HepG2 (cell line): Measurements from ENCODE around the gene TMEM176A. TPM values are rescaled to one million over a fixed set of nuclear protein-coding genes. Genes with fewer than 3 reads are reported as not detected.
"Not testable (repeated sequence)": the region's sequence is repeated elsewhere in the genome, so short reads cannot be mapped to it uniquely, and the experiment has no call there.

Experiments
- ATAC-seq: fragments of 200-7000 bp; cut with Tn5 transposase; 3 replicates; pipeline ENCODE4 v1.9.1; 2020; ENCODE audit warnings: mild to moderate bottlenecking, moderate library complexity
- BruUV-seq: library from RNA; stranded (reverse); fragments of 400-500 nt; replicated peaks from 2 replicates; lab custom pipeline; 2021; lab: Mats Ljungman, UMichigan
- CTCF ChIA-PET: fragments of 300-600 bp; formaldehyde crosslinking; extraction: SDS; loops from one replicate; lab custom pipeline; 2021; ENCODE audit warnings: low total read pairs, inconsistent platforms, low intra/inter-chr PET ratio; lab: Yijun Ruan, JAX
- POLR2A ChIA-PET: fragments of 350-600 bp; sonication (Branson Sonifier 250); formaldehyde crosslinking; loops from one replicate; lab custom pipeline; 2020; ENCODE audit warnings: antibody characterized with exemption, inconsistent platforms; lab: Yijun Ruan, JAX
- DNase-seq: peaks from one replicate; pipeline ENCODE4 v3.0.0-alpha.2; 2015; ENCODE audit warnings: low spot score
- FAIRE-seq: peaks from 3 replicates; lab custom pipeline; 2011; peaks lifted over from hg19 to GRCh38; lab: Jason Lieb, UNC
- H2AFZ ChIP-seq: one replicate; pipeline ENCODE4 v1.6.1; 2011; ENCODE audit warnings: low read length, inconsistent platforms
- H3K27ac ChIP-seq: fragments of 300-600 bp; 3 replicates; pipeline ENCODE4 v1.8.0; 2011; ENCODE audit warnings: mixed run types, mild to moderate bottlenecking, mixed read lengths, low read length, inconsistent platforms; ENCODE audit not compliant: insufficient read depth; ENCODE audit errors: extremely low read length
- H3K27me3 ChIP-seq, 2 experiments: fragments of 200-600 bp in 1 of 2; 2 replicates in 1 of 2; 3 replicates in 1 of 2; pipeline versions ENCODE4 v1.6.0 to v1.8.0; 2011; ENCODE audit warnings: low read length in 2 of 2, mild to moderate bottlenecking in 2 of 2, moderate library complexity in 2 of 2, inconsistent platforms in 1 of 2; ENCODE audit not compliant: insufficient read depth in 2 of 2, control insufficient read depth in 1 of 2
- H3K36me3 ChIP-seq, 2 experiments: fragments of 200-600 bp in 1 of 2; replicated peaks in 1 of 2; 2 replicates in 1 of 2; 3 replicates in 1 of 2; pipeline versions ENCODE4 v1.5.1 to v1.8.0; 2011; ENCODE audit warnings: low read length in 2 of 2, inconsistent platforms in 1 of 2; ENCODE audit not compliant: insufficient read depth in 2 of 2, control insufficient read depth in 1 of 2
- H3K4me1 ChIP-seq: 2 replicates; pipeline ENCODE4 v1.5.1; 2012; ENCODE audit warnings: low read length, inconsistent platforms; ENCODE audit not compliant: insufficient read depth
- H3K4me2 ChIP-seq: 2 replicates; pipeline ENCODE4 v1.6.0; 2011; ENCODE audit warnings: low read depth, low read length, inconsistent platforms
- H3K4me3 ChIP-seq, 3 experiments: fragments of 200-600 bp in 1 of 3; sonication (generic), shearing (Covaris generic) in 1 of 3; replicated peaks in 1 of 3; 2 replicates each; pipeline ENCODE4 v1.5.1; 2011 to 2016; ENCODE audit warnings: low read length in 3 of 3, inconsistent platforms in 2 of 3, low read depth in 2 of 3, mild to moderate bottlenecking in 2 of 3, control low read depth in 1 of 3, mixed read lengths in 1 of 3; ENCODE audit not compliant: insufficient read depth in 1 of 3
- H3K79me2 ChIP-seq: one replicate; pipeline ENCODE4 v1.6.1; 2011; ENCODE audit warnings: low read length, inconsistent platforms; ENCODE audit not compliant: insufficient read depth
- H3K9ac ChIP-seq: 2 replicates; pipeline ENCODE4 v1.6.0; 2011; ENCODE audit warnings: mild to moderate bottlenecking, low read depth, low read length, inconsistent platforms; ENCODE audit not compliant: insufficient read depth
- H3K9me3 ChIP-seq: 2 replicates; pipeline ENCODE4 v1.5.1; 2012; ENCODE audit warnings: mild to moderate bottlenecking, low read length
- H4K20me1 ChIP-seq: 2 replicates; pipeline ENCODE4 v1.6.0; 2011; ENCODE audit warnings: inconsistent platforms, mild to moderate bottlenecking, low read length, moderate library complexity; ENCODE audit not compliant: insufficient read depth
- FOXP1 ChIP-seq, 2 experiments: fragments of 450-650 bp in 1 of 2; IDR thresholded peaks; 2 replicates each; pipeline ENCODE4 v1.6.1; 2017 to 2018; ENCODE audit warnings: antibody characterized with exemption in 1 of 2
- GATAD2A ChIP-seq: IDR thresholded peaks from 2 replicates; pipeline ENCODE4 v1.6.1; 2016
- HOXA3 ChIP-seq: sonication (generic); formaldehyde crosslinking; IDR thresholded peaks from 2 replicates; pipeline ENCODE4 v1.5.0; 2020; ENCODE audit warnings: missing genetic modification reagents
- MED1 ChIP-seq: sonication (generic); formaldehyde crosslinking; IDR thresholded peaks from 2 replicates; pipeline ENCODE4 v1.4.0; 2020; ENCODE audit warnings: missing genetic modification reagents
- NR2C2 ChIP-seq: sonication (generic); formaldehyde crosslinking; IDR thresholded peaks from 2 replicates; pipeline ENCODE4 v1.4.0; 2020; ENCODE audit warnings: missing genetic modification reagents, mild to moderate bottlenecking, moderate library complexity, borderline replicate concordance
- NR2F1 ChIP-seq, 2 experiments: fragments of 450-650 bp in 1 of 2; formaldehyde crosslinking in 1 of 2; IDR thresholded peaks; 2 replicates each; pipeline versions ENCODE4 v1.5.0 to v1.6.1; 2016 to 2020; ENCODE audit warnings: mild to moderate bottlenecking in 1 of 2, missing compliant biosample characterization in 1 of 2, missing genetic modification reagents in 1 of 2, moderate library complexity in 1 of 2
- NR2F2 ChIP-seq: IDR thresholded peaks from 2 replicates; pipeline ENCODE4 v1.6.1; 2012; ENCODE audit warnings: low read depth, inconsistent platforms, borderline replicate concordance
- NR2F6 ChIP-seq, 2 experiments: IDR thresholded peaks; 2 replicates each; pipeline ENCODE4 v1.6.1; 2016; ENCODE audit warnings: antibody characterized with exemption in 1 of 2, mild to moderate bottlenecking in 1 of 2
- SALL1 ChIP-seq: sonication (generic); formaldehyde crosslinking; IDR thresholded peaks from 2 replicates; pipeline ENCODE4 v1.8.0; 2022; ENCODE audit warnings: mild to moderate bottlenecking, missing genetic modification reagents
- SP5 ChIP-seq: IDR thresholded peaks from 2 replicates; pipeline ENCODE4 v1.6.1; 2016; ENCODE audit warnings: low read depth, borderline replicate concordance
- STAG1 ChIP-seq: sonication (generic); formaldehyde crosslinking; IDR thresholded peaks from 2 replicates; pipeline ENCODE4 v1.4.0; 2020; ENCODE audit warnings: missing genetic modification reagents
- ZFP36 ChIP-seq: fragments of 150-350 bp; IDR thresholded peaks from 2 replicates; pipeline ENCODE4 v1.6.1; 2018; ENCODE audit warnings: borderline replicate concordance, low read length, low read depth; ENCODE audit not compliant: partially characterized antibody
- ZNF121 ChIP-seq: sonication (generic); formaldehyde crosslinking; IDR thresholded peaks from 2 replicates; pipeline ENCODE4 v1.5.0; 2020; ENCODE audit warnings: mild to moderate bottlenecking, missing genetic modification reagents
- WGBS: methylation state at CpG from one replicate; pipeline ENCODE4 v1.1.6; 2017; ENCODE audit warnings: low lambda C conversion rate; 5-methylcytosine and 5-hydroxymethylcytosine counted together
- in situ Hi-C: cut with HindIII; loops from 2 replicates; pipeline ENCODE4 v1.10.0; 2017; ENCODE audit warnings: low pct_unique_long_range_greater_than_20kb; ENCODE audit not compliant: extremely low pct_ligation_motif_present
- intact Hi-C: fragments of 100-400 bp; cut with micrococcal nuclease; formaldehyde crosslinking; loops from one replicate; pipeline ENCODE4 v1.10.0; 2022; ENCODE audit not compliant: unreplicated experiment
- polyA plus RNA-seq, 8 experiments: library from polyadenylated mRNA; depleted of rRNA in 3 of 8; stranded (reverse) in 7 of 8; unstranded in 1 of 8; fragments of >200 nt; fragmentation: Illumina TruSeq in 4 of 8; extraction: Trizol in 4 of 8; gene quantifications; 2 replicates each; pipeline versions ENCODE4 v1.2.1 to v1.2.3, GENCODE V29; 2011 to 2016; ENCODE audit warnings: low read depth in 4 of 8, missing spikeins in 1 of 8, mixed read lengths in 1 of 8; ENCODE audit not compliant: insufficient read depth in 1 of 8
- total RNA-seq, 5 experiments: library from RNA; depleted of rRNA; stranded (reverse); fragments of >200 nt; fragmentation: Illumina TruSeq; extraction: Trizol; gene quantifications; 2 replicates each; pipeline ENCODE4 v1.2.3, GENCODE V29; 2016; ENCODE audit warnings: low read depth in 1 of 5
- TF ChIP-seq, protein P1 (sequence below): sonication (generic); formaldehyde crosslinking; IDR thresholded peaks from 2 replicates; pipeline ENCODE4 v1.4.0; 2020; ENCODE audit warnings: missing genetic modification reagents
- TF ChIP-seq, protein P2 (sequence below): sonication (generic); formaldehyde crosslinking; IDR thresholded peaks from 2 replicates; pipeline ENCODE4 v1.4.0; 2020; ENCODE audit warnings: missing genetic modification reagents, mild to moderate bottlenecking, borderline replicate concordance
- TF ChIP-seq, protein P3 (sequence below): sonication (generic); formaldehyde crosslinking; IDR thresholded peaks from 2 replicates; pipeline ENCODE4 v1.5.1; 2020; ENCODE audit warnings: mild to moderate bottlenecking, moderate library complexity, missing genetic modification reagents

Gene TMEM176A
- total and polyA plus RNA-seq, 2 of the 13 experiments (the other 11 are each of a cell fraction or from before 2014, with no cell fraction given) = not detected

DNA sequence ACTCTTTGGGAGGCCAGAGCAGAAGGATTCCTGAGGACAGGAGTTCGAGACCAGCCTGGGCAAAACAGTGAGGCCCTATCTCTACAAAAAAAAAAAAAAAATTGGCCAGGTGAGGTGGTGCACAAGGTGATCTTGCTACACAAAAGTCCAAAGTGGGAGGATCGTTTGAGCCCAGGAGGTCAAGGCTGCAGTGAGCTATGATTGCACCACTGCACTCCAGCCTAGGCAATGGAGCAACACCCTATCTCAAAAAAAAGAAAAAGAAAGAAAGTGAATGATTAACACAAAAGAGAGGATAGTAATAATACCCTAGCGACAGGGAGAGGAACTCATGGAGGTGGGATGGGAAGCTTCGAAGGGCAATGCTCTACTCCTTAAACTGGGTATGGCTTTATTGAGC is 30.8 kb upstream of the TMEM176A start (continued):
- TF ChIP-seq, protein P1, sequence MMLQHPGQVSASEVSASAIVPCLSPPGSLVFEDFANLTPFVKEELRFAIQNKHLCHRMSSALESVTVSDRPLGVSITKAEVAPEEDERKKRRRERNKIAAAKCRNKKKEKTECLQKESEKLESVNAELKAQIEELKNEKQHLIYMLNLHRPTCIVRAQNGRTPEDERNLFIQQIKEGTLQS = no peak
- TF ChIP-seq, protein P2, sequence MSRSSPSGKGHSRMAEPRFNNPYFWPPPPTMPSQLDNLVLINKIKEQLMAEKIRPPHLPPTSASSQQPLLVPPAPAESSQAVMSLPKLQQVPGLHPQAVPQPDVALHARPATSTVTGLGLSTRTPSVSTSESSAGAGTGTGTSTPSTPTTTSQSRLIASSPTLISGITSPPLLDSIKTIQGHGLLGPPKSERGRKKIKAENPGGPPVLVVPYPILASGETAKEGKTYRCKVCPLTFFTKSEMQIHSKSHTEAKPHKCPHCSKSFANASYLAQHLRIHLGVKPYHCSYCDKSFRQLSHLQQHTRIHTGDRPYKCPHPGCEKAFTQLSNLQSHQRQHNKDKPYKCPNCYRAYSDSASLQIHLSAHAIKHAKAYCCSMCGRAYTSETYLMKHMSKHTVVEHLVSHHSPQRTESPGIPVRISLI (CRISPR knock-in tag) = peak; percentile 88
- TF ChIP-seq, protein P3, sequence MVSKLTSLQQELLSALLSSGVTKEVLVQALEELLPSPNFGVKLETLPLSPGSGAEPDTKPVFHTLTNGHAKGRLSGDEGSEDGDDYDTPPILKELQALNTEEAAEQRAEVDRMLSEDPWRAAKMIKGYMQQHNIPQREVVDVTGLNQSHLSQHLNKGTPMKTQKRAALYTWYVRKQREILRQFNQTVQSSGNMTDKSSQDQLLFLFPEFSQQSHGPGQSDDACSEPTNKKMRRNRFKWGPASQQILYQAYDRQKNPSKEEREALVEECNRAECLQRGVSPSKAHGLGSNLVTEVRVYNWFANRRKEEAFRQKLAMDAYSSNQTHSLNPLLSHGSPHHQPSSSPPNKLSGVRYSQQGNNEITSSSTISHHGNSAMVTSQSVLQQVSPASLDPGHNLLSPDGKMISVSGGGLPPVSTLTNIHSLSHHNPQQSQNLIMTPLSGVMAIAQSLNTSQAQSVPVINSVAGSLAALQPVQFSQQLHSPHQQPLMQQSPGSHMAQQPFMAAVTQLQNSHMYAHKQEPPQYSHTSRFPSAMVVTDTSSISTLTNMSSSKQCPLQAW (CRISPR knock-in tag) = 0 out of 2 replicates have a peak, but pooled peaks have one; percentile 49
- TF ChIP-seq GATAD2A (0 out of 2 replicates have a peak, but pooled peaks have one; percentile 25), NR2F1 (CRISPR knock-in tag; IDR thresholded peaks at IDR 0.05) (0 out of 4 replicates have a peak, but pooled peaks of 1 of the 2 experiments have one; percentile 33), SP5 (peak; percentile 54; the same call in 1 of the 2 replicates), NR2F6 (IDR thresholded peaks at IDR 0.05) (peak; percentile 49), NR2F6 (CRISPR knock-in tag; IDR thresholded peaks at IDR 0.05) (peak; percentile 76), NR2F2 (0 out of 2 replicates have a peak, but pooled peaks have one; percentile 33), ZNF121 (CRISPR knock-in tag) (peak; percentile 53; the same call in 1 of the 2 replicates), ZFP36 (no peak), NR2C2 (CRISPR knock-in tag) (peak; percentile 52; the same call in 1 of the 2 replicates), FOXP1 (IDR thresholded peaks at IDR 0.05) (no peak), FOXP1 (CRISPR knock-in tag; IDR thresholded peaks at IDR 0.05) (0 out of 2 replicates have a peak, but pooled peaks have one; percentile 19), STAG1 (CRISPR knock-in tag) (no peak), SALL1 (CRISPR knock-in tag) (peak; percentile 66), MED1 (peak; percentile 20; the same call in 1 of the 2 replicates), HOXA3 (CRISPR knock-in tag) (peak; percentile 29; the same call in 1 of the 2 replicates)

DNA sequence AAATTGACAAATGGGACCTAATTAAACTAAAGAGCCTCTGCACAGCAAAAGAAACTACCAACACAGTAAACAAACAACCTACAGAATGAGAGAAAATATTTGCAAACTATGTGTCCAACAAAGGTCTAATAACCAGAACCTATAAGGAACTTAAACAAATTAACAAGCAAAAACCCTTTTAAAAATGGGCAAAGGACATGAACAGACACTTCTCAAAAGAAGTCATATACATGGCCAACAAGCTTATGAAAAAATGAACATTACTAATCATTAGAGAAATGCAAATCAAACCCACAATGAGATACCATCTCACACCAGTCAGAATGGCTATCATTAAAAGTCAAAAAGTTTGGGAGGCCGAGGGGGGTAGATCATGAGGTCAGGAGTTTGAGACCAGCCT is 26.4 kb upstream of the TMEM176A start:
- FAIRE-seq, BruUV-seq, H3K4me2 ChIP-seq, H2AFZ ChIP-seq, H3K9me3 ChIP-seq, H3K27ac ChIP-seq, H3K79me2 ChIP-seq, H4K20me1 ChIP-seq, ATAC-seq, H3K27me3 ChIP-seq, H3K36me3 ChIP-seq, DNase-seq, CTCF ChIA-PET, H3K9ac ChIP-seq, POLR2A ChIA-PET, intact Hi-C loops, H3K4me3 ChIP-seq: not testable (repeated sequence)
- peaks cover 27% of the 10 kb centered on the region for H3K4me1 ChIP-seq
- in situ Hi-C loops = loop anchor here (25.0 kb wide), 1 partner anchor 487 kb away; no protein-coding TSS in a partner anchor
- WGBS = 33% methylated on average over 1 of the region's 1 CpG
